Measurements from ENCODE around the gene SLC29A1. TPM values are rescaled to one million over a fixed set of nuclear protein-coding genes. Genes with fewer than 3 reads are reported as not detected.

SLC29A1 gene
- total RNA-seq, 1 donor from 2014 or later: 221 TPM

DNA sequence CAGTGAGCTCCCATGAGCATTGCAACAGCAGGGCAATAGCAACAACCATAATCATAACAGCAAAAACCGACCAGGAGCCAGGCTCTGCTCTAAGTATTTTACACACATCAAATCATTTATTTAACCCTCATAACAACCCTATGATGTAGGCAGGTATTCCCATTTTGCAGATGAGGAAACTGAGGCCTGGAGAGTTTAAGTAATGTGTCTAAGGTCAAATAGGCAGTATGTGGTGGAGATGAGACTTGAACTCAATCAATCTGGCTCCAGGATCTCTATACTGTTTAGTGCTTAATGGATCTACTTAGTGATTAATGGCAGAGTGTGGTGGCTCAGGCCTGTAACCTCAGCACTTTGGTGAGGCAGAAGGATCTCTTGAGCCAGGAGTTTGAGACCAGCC lies 50.2 kb downstream of the SLC29A1 start:
- Mint-ChIP-seq H3K9me3 (ENCODE audit: low read depth) (no peaks in the 10 kb centered on the region), H3K27me3 (ENCODE audit: low read depth) (peaks cover 49% of the 10 kb centered on the region), H3K4me1 (ENCODE audit: low read depth) (peaks cover 4% of the 10 kb centered on the region), H3K4me3 (ENCODE audit: unreplicated experiment) (no peak overlapping the region), H3K36me3 (ENCODE audit: low read depth) (no peaks in the 10 kb centered on the region), H3K27ac (ENCODE audit: unreplicated experiment) (no peak overlapping the region)
- DNase-seq (ENCODE audit: low spot score): no peak
- TF ChIP-seq, protein P1, sequence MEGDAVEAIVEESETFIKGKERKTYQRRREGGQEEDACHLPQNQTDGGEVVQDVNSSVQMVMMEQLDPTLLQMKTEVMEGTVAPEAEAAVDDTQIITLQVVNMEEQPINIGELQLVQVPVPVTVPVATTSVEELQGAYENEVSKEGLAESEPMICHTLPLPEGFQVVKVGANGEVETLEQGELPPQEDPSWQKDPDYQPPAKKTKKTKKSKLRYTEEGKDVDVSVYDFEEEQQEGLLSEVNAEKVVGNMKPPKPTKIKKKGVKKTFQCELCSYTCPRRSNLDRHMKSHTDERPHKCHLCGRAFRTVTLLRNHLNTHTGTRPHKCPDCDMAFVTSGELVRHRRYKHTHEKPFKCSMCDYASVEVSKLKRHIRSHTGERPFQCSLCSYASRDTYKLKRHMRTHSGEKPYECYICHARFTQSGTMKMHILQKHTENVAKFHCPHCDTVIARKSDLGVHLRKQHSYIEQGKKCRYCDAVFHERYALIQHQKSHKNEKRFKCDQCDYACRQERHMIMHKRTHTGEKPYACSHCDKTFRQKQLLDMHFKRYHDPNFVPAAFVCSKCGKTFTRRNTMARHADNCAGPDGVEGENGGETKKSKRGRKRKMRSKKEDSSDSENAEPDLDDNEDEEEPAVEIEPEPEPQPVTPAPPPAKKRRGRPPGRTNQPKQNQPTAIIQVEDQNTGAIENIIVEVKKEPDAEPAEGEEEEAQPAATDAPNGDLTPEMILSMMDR (IDR thresholded peaks at IDR 0.05): no peak

DNA sequence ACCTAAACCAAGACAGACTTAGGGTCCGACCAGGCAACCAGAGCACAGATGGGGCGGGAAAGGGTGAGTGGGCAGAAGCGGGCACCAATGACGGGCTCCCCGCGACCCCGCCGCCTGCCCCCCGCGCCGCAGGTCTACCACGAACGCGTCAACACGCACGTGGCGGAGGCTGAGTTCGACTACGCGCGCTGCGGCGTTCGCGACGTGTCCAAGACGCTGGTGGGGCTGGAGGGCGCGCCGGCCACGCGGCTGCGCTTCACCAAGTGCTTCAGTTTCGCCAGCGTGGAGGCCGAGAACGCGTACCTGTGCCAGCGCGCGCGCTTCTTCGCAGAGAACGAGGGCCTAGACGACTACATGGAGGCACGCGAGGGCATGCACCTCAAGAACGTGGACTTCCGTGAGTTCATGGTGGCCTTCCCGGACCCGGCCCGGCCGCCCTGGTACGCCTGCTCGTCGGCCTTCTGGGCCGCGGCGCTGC lies 51.9 kb downstream of the SLC29A1 start:
- no peaks in the 10 kb centered on the region for H3K9me3 Mint-ChIP-seq (ENCODE audit: low read depth)
- no peaks in the 10 kb centered on the region for H3K36me3 Mint-ChIP-seq (ENCODE audit: low read depth)
- DNase-seq (ENCODE audit: low spot score): no peak
- TF ChIP-seq, protein P1 (IDR thresholded peaks at IDR 0.05): no peak
- no peak overlapping the region for H3K27ac Mint-ChIP-seq (ENCODE audit: unreplicated experiment)
- no peak overlapping the region for H3K4me3 Mint-ChIP-seq (ENCODE audit: unreplicated experiment)
- H3K4me1 Mint-ChIP-seq (ENCODE audit: low read depth): no peaks in the 10 kb centered on the region
- H3K27me3 Mint-ChIP-seq (ENCODE audit: low read depth): peaks cover 38% of the 10 kb centered on the region

DNA sequence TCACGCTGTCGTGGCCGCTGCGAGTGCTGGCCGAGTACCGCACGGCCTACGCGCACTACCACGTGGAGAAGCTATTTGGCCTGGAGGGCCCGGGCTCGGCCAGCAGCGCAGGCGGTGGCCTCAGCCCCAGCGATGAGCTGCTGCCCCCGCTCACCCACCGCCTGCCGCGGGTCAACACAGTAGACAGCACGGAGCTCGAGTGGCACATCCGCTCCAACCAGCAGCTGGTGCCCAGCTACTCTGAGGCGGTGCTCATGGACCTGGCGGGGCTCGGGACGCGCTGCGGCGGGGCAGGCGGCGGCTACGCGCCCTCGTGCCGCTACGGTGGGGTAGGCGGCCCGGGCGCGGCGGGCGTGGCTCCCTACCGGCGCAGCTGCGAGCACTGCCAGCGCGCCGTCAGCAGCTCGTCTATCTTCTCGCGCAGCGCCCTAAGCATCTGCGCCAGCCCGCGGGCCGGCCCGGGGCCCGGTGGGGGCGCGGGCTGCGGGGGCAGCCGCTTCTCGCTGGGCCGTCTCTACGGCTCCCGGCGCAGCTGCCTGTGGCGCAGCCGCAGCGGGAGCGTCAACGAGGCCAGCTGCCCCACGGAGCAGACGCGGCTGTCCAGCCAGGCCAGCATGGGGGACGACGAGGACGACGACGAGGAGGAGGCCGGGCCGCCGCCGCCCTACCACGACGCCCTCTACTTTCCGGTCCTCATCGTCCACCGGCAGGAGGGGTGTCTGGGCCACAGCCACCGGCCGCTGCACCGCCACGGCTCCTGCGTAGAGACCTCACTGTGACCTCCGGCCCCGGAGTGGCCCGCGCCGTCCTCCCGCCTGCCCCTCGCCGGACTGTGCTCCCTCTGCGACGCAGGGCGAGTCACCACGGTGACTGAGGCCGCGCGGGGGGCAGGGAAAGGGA lies 52.6 kb downstream of the SLC29A1 start:
- no peaks in the 10 kb centered on the region for H3K36me3 Mint-ChIP-seq (ENCODE audit: low read depth)
- H3K27me3 Mint-ChIP-seq (ENCODE audit: low read depth): peaks cover 43% of the 10 kb centered on the region
- no peak overlapping the region for H3K4me3 Mint-ChIP-seq (ENCODE audit: unreplicated experiment)
- TF ChIP-seq, protein P1 (IDR thresholded peaks at IDR 0.05): no peak
- DNase-seq (ENCODE audit: low spot score): no peak
- H3K4me1 Mint-ChIP-seq (ENCODE audit: low read depth): no peaks in the 10 kb centered on the region
- H3K27ac Mint-ChIP-seq (ENCODE audit: unreplicated experiment): no peak overlapping the region
- no peaks in the 10 kb centered on the region for H3K9me3 Mint-ChIP-seq (ENCODE audit: low read depth)

DNA sequence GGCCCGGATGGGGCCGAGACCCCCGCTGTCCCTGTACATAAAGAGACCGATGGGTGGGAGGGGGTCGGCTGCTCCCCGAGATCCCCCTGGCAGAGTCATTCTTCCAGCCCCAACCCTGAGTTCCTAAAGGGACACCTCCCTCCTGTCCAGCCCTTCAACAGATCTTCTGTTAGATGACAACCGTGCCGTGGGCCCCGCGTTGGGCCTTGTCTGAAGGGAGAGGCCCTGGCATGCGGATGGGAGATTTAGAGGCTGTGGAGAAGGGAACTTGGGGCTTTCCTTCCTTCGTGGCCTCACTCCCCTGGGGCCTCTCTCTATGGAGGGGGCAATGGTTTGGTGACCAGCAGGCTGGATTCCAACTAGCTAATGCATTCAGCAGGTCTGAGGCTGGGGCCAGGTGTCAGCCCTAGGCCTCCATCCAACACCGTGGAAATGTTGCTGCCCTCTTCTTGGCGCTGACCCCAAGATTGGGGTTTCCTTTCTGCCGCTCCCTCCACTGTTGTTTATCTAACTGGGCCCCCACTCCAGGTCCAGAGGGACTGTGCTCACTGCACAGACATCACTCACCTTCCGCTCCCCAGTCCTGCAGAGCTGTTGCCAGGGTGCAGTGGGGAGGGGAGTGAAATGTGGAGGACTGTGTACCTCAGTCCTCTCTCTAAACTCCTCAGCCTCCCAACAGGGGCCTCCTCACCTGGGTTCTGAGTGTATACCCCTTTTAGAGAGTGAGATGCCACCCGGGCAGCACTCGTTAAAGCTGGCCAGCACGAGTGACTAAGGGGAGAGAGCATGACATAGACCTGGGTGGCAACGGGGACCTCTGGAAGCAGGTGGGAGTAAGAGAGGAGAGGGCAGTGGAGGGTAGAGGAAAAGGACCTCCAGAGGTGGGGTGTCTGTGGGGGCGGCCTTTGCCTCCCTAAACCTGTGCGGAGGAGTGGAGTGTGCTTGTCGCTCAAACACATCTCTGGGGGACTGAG lies 53.6 kb downstream of the SLC29A1 start:
- Mint-ChIP-seq H3K36me3 (ENCODE audit: low read depth) (no peaks in the 10 kb centered on the region), H3K4me3 (ENCODE audit: unreplicated experiment) (no peak overlapping the region), H3K4me1 (ENCODE audit: low read depth) (no peaks in the 10 kb centered on the region), H3K27ac (ENCODE audit: unreplicated experiment) (no peak overlapping the region), H3K27me3 (ENCODE audit: low read depth) (peaks cover 37% of the 10 kb centered on the region), H3K9me3 (ENCODE audit: low read depth) (no peaks in the 10 kb centered on the region)
- TF ChIP-seq, protein P1 (IDR thresholded peaks at IDR 0.05): no peak
- DNase-seq (ENCODE audit: low spot score): no peak

DNA sequence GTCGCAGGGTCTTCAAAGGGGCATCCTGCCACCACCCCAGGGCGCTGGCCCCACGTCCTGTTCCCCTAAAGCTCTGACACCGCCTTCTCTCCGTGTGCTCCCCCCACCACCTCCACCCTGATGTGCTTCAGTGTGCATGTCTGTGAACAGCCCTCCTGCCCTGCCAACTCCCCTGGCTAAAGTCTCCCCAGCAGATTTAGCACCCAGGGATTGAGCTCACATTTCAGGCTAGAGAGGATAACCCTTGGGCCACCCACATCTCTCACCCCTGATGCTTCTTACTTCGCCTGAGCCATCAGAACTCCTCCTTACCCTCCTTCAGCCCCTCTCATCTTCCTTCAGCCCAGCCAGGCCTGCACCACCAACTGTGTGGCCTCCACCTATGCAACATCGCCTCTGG lies 54.4 kb downstream of the SLC29A1 start:
- Mint-ChIP-seq H3K9me3 (ENCODE audit: low read depth) (no peaks in the 10 kb centered on the region), H3K4me1 (ENCODE audit: low read depth) (no peaks in the 10 kb centered on the region), H3K36me3 (ENCODE audit: low read depth) (no peaks in the 10 kb centered on the region), H3K4me3 (ENCODE audit: unreplicated experiment) (no peak overlapping the region), H3K27ac (ENCODE audit: unreplicated experiment) (no peak overlapping the region), H3K27me3 (ENCODE audit: low read depth) (peaks cover 40% of the 10 kb centered on the region)
- DNase-seq (ENCODE audit: low spot score): no peak
- TF ChIP-seq, protein P1 (IDR thresholded peaks at IDR 0.05): no peak
